OCI-LY7 (cell line): Measurements from ENCODE around the gene FHIT. TPM values are rescaled to one million over a fixed set of nuclear protein-coding genes. Genes with fewer than 3 reads are reported as not detected.
"Not testable (repeated sequence)": the region's sequence is repeated elsewhere in the genome, so short reads cannot be mapped to it uniquely, and the experiment has no call there.

ENCODE experiments used
- BruUV-seq: library from RNA; stranded (reverse); fragments of 400-500 nt; replicated peaks from 2 replicates; lab custom pipeline; 2021; lab: Mats Ljungman, UMichigan
- CTCF ChIA-PET: fragments of 300-600 bp; sonication (Branson Sonifier 250); formaldehyde crosslinking; loops from one replicate; lab custom pipeline; 2022; ENCODE audit warnings: antibody characterized with exemption; ENCODE audit not compliant: unreplicated experiment; lab: Charles Lee
- POLR2A ChIA-PET: fragments of 300-600 bp; sonication (Branson Sonifier 250); formaldehyde crosslinking; loops from one replicate; lab custom pipeline; 2022; ENCODE audit warnings: antibody characterized with exemption; lab: Charles Lee
- DNase-seq: peaks from one replicate; pipeline ENCODE4 v3.0.0-alpha.2; 2015; ENCODE audit warnings: low spot score
- H2AFZ ChIP-seq: fragments of 200-600 bp; sonication (generic), shearing (Covaris generic); 2 replicates; pipeline ENCODE4 v1.6.1; 2014; ENCODE audit warnings: mild to moderate bottlenecking, antibody characterized with exemption, low read length, moderate library complexity
- H3K27ac ChIP-seq: fragments of 200-600 bp; sonication (generic); 2 replicates; pipeline ENCODE4 v1.5.1; 2014; ENCODE audit warnings: mixed run types, low read depth, mild to moderate bottlenecking, moderate library complexity, low read length, inconsistent platforms; ENCODE audit not compliant: poor library complexity, severe bottlenecking
- H3K36me3 ChIP-seq: fragments of 200-600 bp; sonication (generic); 2 replicates; pipeline ENCODE4 v1.6.1; 2014; ENCODE audit warnings: mild to moderate bottlenecking, antibody characterized with exemption, low read length, moderate library complexity, mixed read lengths; ENCODE audit not compliant: insufficient read depth
- H3K4me1 ChIP-seq: fragments of 200-600 bp; sonication (generic); 2 replicates; pipeline ENCODE4 v1.5.1; 2014; ENCODE audit warnings: mild to moderate bottlenecking, low read length; ENCODE audit not compliant: insufficient read depth, poor library complexity, severe bottlenecking
- H3K4me2 ChIP-seq: fragments of 200-600 bp; sonication (generic); 2 replicates; pipeline ENCODE4 v1.6.1; 2014; ENCODE audit warnings: mild to moderate bottlenecking, low read length
- H3K4me3 ChIP-seq: fragments of 200-600 bp; sonication (generic); 2 replicates; pipeline ENCODE4 v1.5.1; 2014; ENCODE audit warnings: mild to moderate bottlenecking, low read depth, low read length; ENCODE audit not compliant: poor library complexity, severe bottlenecking
- H3K79me2 ChIP-seq: fragments of 200-600 bp; sonication (generic); 2 replicates; pipeline ENCODE4 v1.6.1; 2016; ENCODE audit warnings: low read depth, mild to moderate bottlenecking, low read length, moderate library complexity, mixed read lengths; ENCODE audit not compliant: insufficient read depth
- H3K9me2 ChIP-seq: fragments of 200-600 bp; sonication (generic); 2 replicates; pipeline ENCODE4 v1.6.1; 2016; ENCODE audit warnings: mild to moderate bottlenecking, low read length, mixed read lengths; ENCODE audit not compliant: insufficient read depth
- H3K9me3 ChIP-seq: fragments of 200-600 bp; sonication (generic); 2 replicates; pipeline ENCODE4 v1.6.1; 2014; ENCODE audit warnings: mild to moderate bottlenecking, mixed run types, low read length, mixed read lengths
- H4K20me1 ChIP-seq: fragments of 200-600 bp; sonication (generic); 2 replicates; pipeline ENCODE4 v1.6.1; 2014; ENCODE audit warnings: mild to moderate bottlenecking, antibody characterized with exemption, low read length, moderate library complexity, mixed read lengths; ENCODE audit not compliant: insufficient read depth
- EZH2phosphoT487 ChIP-seq: fragments of 200-600 bp; sonication (generic); IDR thresholded peaks from 2 replicates; pipeline ENCODE4 v1.6.1; 2018; ENCODE audit warnings: low read depth, borderline replicate concordance, mild to moderate bottlenecking, mixed run types, antibody characterized with exemption, low read length, moderate library complexity, mixed read lengths
- intact Hi-C: fragments of 100-400 bp; cut with micrococcal nuclease; formaldehyde crosslinking; loops from one replicate; pipeline ENCODE4 v1.10.0; 2022; ENCODE audit not compliant: unreplicated experiment
- total RNA-seq, 2 experiments: library from RNA; depleted of rRNA in 1 of 2; stranded (reverse); fragments of >200 nt in 1 of 2; shearing (Covaris generic) in 1 of 2; gene quantifications; 2 replicates each; pipeline ENCODE4 v1.2.3, GENCODE V29; 2014 to 2022
- TF ChIP-seq, protein P1 (sequence below): fragments of 200-600 bp; sonication (generic); conservative IDR thresholded peaks from 2 replicates; pipeline ENCODE4 v1.5.1; 2014; ENCODE audit warnings: mild to moderate bottlenecking, antibody characterized with exemption, low read length, moderate library complexity, mixed read lengths

Gene FHIT
- total RNA-seq, 2 experiments from 2014 or later = 5.0 to 10.9 TPM

GRCh38 chr3:59937201-59937600, 1314.1 kb downstream of the FHIT start:
- Histone ChIP-seq H2AFZ (no peak overlapping the region), H4K20me1 (no peaks in the 10 kb centered on the region), H3K36me3 (no peaks in the 10 kb centered on the region), H3K79me2 (no peaks in the 10 kb centered on the region), H3K4me1 (no peaks in the 10 kb centered on the region), H3K9me3 (no peaks in the 10 kb centered on the region), H3K4me3 (no peak overlapping the region), H3K9me2 (no peaks in the 10 kb centered on the region), H3K4me2 (no peak overlapping the region), H3K27ac (no peak overlapping the region)
- ChIA-PET POLR2A (interaction anchor here (1.1 kb wide), 1 partner anchor 8 kb away, joined by 3 read pairs; no protein-coding TSS in a partner anchor), CTCF (no interaction called here)
- intact Hi-C loops = no loop called here
- BruUV-seq = no TSS peak
- TF ChIP-seq EZH2phosphoT487 = no peak
- TF ChIP-seq, protein P1, sequence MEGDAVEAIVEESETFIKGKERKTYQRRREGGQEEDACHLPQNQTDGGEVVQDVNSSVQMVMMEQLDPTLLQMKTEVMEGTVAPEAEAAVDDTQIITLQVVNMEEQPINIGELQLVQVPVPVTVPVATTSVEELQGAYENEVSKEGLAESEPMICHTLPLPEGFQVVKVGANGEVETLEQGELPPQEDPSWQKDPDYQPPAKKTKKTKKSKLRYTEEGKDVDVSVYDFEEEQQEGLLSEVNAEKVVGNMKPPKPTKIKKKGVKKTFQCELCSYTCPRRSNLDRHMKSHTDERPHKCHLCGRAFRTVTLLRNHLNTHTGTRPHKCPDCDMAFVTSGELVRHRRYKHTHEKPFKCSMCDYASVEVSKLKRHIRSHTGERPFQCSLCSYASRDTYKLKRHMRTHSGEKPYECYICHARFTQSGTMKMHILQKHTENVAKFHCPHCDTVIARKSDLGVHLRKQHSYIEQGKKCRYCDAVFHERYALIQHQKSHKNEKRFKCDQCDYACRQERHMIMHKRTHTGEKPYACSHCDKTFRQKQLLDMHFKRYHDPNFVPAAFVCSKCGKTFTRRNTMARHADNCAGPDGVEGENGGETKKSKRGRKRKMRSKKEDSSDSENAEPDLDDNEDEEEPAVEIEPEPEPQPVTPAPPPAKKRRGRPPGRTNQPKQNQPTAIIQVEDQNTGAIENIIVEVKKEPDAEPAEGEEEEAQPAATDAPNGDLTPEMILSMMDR = no peak
- no peak for DNase-seq

GRCh38 chr3:59936472-59936871, 1314.8 kb downstream of the FHIT start:
- BruUV-seq = no TSS peak
- POLR2A ChIA-PET = interaction anchor here (0.6 to 1.2 kb wide), 3 partner anchors 7 to 426 kb away, joined by 3 to 4 read pairs (median 3); no protein-coding TSS in a partner anchor
- Histone ChIP-seq H4K20me1 (no peaks in the 10 kb centered on the region), H3K4me1 (no peaks in the 10 kb centered on the region), H3K36me3 (no peaks in the 10 kb centered on the region), H2AFZ (no peak overlapping the region), H3K79me2 (no peaks in the 10 kb centered on the region), H3K9me2 (no peaks in the 10 kb centered on the region), H3K9me3 (no peaks in the 10 kb centered on the region), H3K4me3 (no peak overlapping the region), H3K4me2 (no peak overlapping the region), H3K27ac (no peak overlapping the region)
- no peak for DNase-seq
- CTCF ChIA-PET = no interaction called here
- intact Hi-C loops = no loop called here
- no peak for TF ChIP-seq EZH2phosphoT487

DNA sequence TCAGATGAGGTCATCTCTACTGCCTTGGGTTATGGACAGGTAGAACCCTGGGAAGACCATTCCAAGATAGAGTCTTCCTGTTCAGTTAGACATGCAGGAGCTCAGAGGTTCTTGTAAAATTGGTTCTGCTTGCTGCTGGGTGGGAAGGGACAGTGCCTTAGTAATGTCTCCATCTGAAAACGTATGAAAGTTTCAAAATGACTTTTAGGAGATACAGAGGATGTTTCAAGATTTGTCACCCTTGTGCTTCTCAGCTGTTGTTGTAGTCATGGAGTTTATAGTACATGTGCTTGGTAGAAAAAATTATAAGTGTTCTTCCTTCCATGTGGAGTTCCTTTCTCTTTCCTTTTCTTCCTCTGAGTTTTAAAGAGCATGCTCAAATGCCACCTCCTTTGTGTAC, 1316.2 kb downstream of the FHIT start:
- no peaks in the 10 kb centered on the region for H3K4me1 ChIP-seq
- H3K4me3 ChIP-seq = no peak overlapping the region
- CTCF ChIA-PET = no interaction called here
- H2AFZ ChIP-seq = no peak overlapping the region
- TF ChIP-seq, protein P1 = no peak
- TF ChIP-seq EZH2phosphoT487 = no peak
- intact Hi-C loops = no loop called here
- no peak overlapping the region for H3K4me2 ChIP-seq
- H4K20me1 ChIP-seq = no peaks in the 10 kb centered on the region
- POLR2A ChIA-PET = interaction anchor here (0.7 to 1.2 kb wide), 3 partner anchors 9 to 1389 kb away, joined by 3 to 7 read pairs (median 3); no protein-coding TSS in a partner anchor
- no peaks in the 10 kb centered on the region for H3K9me3 ChIP-seq
- H3K9me2 ChIP-seq = no peaks in the 10 kb centered on the region
- no peaks in the 10 kb centered on the region for H3K79me2 ChIP-seq
- H3K36me3 ChIP-seq = no peaks in the 10 kb centered on the region
- H3K27ac ChIP-seq = no peak overlapping the region
- no peak for DNase-seq
- BruUV-seq = no TSS peak

DNA sequence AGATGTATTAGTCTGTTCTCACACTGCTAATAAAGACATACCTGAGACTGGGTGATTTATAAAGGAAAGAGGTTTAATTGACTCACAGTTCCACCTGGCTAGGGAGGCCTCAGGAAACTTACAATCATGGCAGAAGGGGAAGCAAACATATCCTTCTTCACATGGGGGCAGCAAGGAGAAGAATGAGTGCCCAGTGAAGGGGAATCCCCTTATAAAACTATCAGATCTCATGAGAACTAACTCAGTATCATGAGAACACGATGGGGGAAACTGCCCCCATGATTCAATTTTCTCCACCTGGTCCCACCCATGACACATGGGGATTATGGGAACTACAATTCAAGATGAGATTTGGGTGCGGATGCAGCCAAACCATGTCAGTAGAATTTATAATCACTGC, 1316.7 kb downstream of the FHIT start:
- CTCF ChIA-PET, H3K9me3 ChIP-seq, H3K9me2 ChIP-seq, H2AFZ ChIP-seq, H3K4me3 ChIP-seq, H3K4me1 ChIP-seq, BruUV-seq, DNase-seq, H3K27ac ChIP-seq, H3K79me2 ChIP-seq, H3K4me2 ChIP-seq, H3K36me3 ChIP-seq, H4K20me1 ChIP-seq, intact Hi-C loops: not testable (repeated sequence)
- POLR2A ChIA-PET = interaction anchor here (0.7 kb wide), 1 partner anchor 1390 kb away, joined by 3 read pairs; no protein-coding TSS in a partner anchor
